ENCODE measurements around the gene DYRK3.

Gene DYRK3

DNA sequence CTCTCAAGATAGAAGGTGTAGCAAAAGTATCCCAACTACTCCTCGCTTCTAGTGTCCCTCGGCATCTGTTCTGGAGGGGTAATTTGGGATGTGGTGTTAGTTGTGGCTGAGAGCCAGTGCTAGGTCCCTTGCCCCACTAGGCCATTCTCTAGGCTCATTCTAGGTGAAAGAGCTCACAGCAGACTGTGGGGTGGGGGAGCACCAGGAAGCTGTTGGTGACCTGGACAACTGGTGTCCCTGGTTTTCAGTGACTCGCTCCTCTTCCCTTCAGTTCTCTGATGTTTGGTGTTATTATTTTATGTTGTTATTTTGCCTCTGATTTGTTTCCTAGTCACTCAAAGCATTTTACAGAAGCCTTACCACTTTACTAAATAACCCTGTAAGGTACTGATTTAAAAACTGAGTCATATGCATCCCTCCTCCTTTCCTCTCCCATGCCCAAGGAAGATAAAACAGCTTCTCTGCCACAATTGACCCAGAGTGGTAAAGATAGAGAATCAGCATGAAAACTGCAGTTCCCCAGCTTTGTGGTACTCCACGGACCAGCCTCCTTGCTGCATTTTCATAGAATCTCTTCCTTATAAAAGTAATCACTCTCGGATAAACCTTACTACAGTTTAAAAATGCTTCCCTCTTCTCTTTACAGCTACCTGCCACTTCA is 14.1 kb downstream of the DYRK3 start:
- TF ChIP-seq MYC (IDR thresholded peaks at IDR 0.05; ENCODE audit: low read depth, low read length): no peak
- TF ChIP-seq CTCF (IDR thresholded peaks at IDR 0.05; ENCODE audit: low read depth, low read length): no peak
- TF ChIP-seq, protein P1, sequence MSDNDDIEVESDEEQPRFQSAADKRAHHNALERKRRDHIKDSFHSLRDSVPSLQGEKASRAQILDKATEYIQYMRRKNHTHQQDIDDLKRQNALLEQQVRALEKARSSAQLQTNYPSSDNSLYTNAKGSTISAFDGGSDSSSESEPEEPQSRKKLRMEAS (IDR thresholded peaks at IDR 0.05; ENCODE audit: low read depth, low read length): no peak
- no peak for TF ChIP-seq POLR2A (IDR thresholded peaks at IDR 0.05; ENCODE audit: extremely low read depth, insufficient read length)
- no peak for DNase-seq (ENCODE audit: low read depth)

GRCh38 chr1:206651014-206651413 is 15.7 kb downstream of the DYRK3 start:
- no peak overlapping the region for H3K4me3 ChIP-seq (ENCODE audit: low read depth, low read length)
- TF ChIP-seq MYC (IDR thresholded peaks at IDR 0.05; ENCODE audit: low read depth, low read length): no peak
- no peak for TF ChIP-seq CTCF (IDR thresholded peaks at IDR 0.05; ENCODE audit: low read depth, low read length)
- no peak for TF ChIP-seq POLR2A (IDR thresholded peaks at IDR 0.05; ENCODE audit: extremely low read depth, insufficient read length)
- TF ChIP-seq, protein P1 (IDR thresholded peaks at IDR 0.05; ENCODE audit: low read depth, low read length): no peak
- DNase-seq (ENCODE audit: low read depth): no peak

More for the DNA sequence above, 14.1 kb downstream of the DYRK3 start:
- no peak overlapping the region for H3K4me3 ChIP-seq (ENCODE audit: low read depth, low read length)

- peak; percentile 38 for DNase-seq (ENCODE audit: low read depth)
- no peak overlapping the region for H3K4me3 ChIP-seq (ENCODE audit: low read depth, low read length)
- TF ChIP-seq, protein P1 (IDR thresholded peaks at IDR 0.05; ENCODE audit: low read depth, low read length): no peak
- TF ChIP-seq POLR2A (IDR thresholded peaks at IDR 0.05; ENCODE audit: extremely low read depth, insufficient read length) (no peak), MYC (IDR thresholded peaks at IDR 0.05; ENCODE audit: low read depth, low read length) (no peak), CTCF (IDR thresholded peaks at IDR 0.05; ENCODE audit: low read depth, low read length) (no peak)
These were observed 16.9 kb downstream of the DYRK3 start for GRCh38 chr1:206651958-206652890.

DNA sequence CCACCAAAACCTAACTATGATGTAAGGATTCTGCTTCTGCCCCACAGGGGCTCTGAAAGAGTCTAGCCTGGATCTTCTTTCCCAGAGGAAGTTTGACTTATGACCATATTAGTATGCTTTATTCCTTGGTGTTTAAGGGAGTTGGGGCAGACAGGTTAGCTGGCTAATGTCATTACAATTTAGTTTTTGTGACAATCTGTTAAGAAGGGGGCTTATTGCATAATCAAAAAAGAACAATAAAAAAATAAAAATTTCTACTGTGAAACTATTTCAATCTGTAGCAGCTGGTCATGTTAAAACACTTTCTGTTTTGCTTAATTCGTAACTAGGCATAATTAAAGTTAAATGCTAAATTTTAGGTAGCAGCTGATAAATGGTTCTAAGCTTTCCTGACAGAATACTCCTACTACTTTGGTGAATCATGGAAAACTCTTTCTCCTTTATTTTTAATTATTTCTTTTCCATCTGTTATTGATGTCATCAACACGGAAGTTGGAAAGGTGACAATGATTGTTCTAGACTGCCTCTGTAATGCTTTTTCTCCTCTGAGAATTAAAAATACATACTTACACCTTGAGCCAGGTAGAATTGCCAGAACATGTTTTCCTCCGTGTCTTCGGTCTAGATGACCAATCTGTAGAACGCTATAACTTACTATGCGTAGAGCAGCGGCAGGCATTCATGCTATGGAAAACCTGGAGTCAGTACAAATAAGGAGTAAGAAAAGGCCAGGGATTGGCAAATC is 18.6 kb downstream of the DYRK3 start:
- no peak for DNase-seq (ENCODE audit: low read depth)
- H3K4me3 ChIP-seq (ENCODE audit: low read depth, low read length): no peak overlapping the region
- TF ChIP-seq MYC (IDR thresholded peaks at IDR 0.05; ENCODE audit: low read depth, low read length) (no peak), CTCF (IDR thresholded peaks at IDR 0.05; ENCODE audit: low read depth, low read length) (no peak), POLR2A (IDR thresholded peaks at IDR 0.05; ENCODE audit: extremely low read depth, insufficient read length) (no peak)
- TF ChIP-seq, protein P1 (IDR thresholded peaks at IDR 0.05; ENCODE audit: low read depth, low read length): no peak

GRCh38 chr1:206654828-206655227 is 19.5 kb downstream of the DYRK3 start:
- no peak for DNase-seq (ENCODE audit: low read depth)
- TF ChIP-seq CTCF (IDR thresholded peaks at IDR 0.05; ENCODE audit: low read depth, low read length) (no peak), POLR2A (IDR thresholded peaks at IDR 0.05; ENCODE audit: extremely low read depth, insufficient read length) (no peak), MYC (IDR thresholded peaks at IDR 0.05; ENCODE audit: low read depth, low read length) (no peak)
- TF ChIP-seq, protein P1 (IDR thresholded peaks at IDR 0.05; ENCODE audit: low read depth, low read length): no peak
- H3K4me3 ChIP-seq (ENCODE audit: low read depth, low read length): no peak overlapping the region

All from NB4 (cell line).